H1 (cell line): ENCODE results near the gene FIG4. TPM values are rescaled to one million over a fixed set of nuclear protein-coding genes. Genes with fewer than 3 reads are reported as not detected.

ENCODE experiments used
- CHD7 ChIP-seq: fragments of 300-600 bp; sonication (generic); IDR thresholded peaks from 2 replicates; pipeline ENCODE4 v1.7.1; 2012; ENCODE audit warnings: low read length, moderate library complexity, mild to moderate bottlenecking, inconsistent platforms; ENCODE audit not compliant: insufficient replicate concordance
- CTBP2 ChIP-seq: IDR thresholded peaks from 2 replicates; pipeline ENCODE4 v1.7.0; 2011; ENCODE audit warnings: borderline replicate concordance, mild to moderate bottlenecking, moderate library complexity, mixed read lengths, low read length; ENCODE audit not compliant: insufficient read depth, insufficient read length
- EGR1 ChIP-seq: IDR thresholded peaks from 2 replicates; pipeline ENCODE4 v1.6.1; 2011; ENCODE audit warnings: low read depth, low read length, borderline replicate concordance
- HDAC6 ChIP-seq: IDR thresholded peaks from one replicate; pipeline ENCODE4 v1.7.1; 2012; ENCODE audit warnings: low read depth, mild to moderate bottlenecking, inconsistent platforms, low read length, moderate library complexity
- SIRT6 ChIP-seq: IDR thresholded peaks from one replicate; pipeline ENCODE4 v1.7.1; 2012; ENCODE audit warnings: low read length, inconsistent platforms
- TAF1 ChIP-seq: IDR thresholded peaks from 2 replicates; pipeline ENCODE4 v1.6.1; 2011; ENCODE audit warnings: mild to moderate bottlenecking, low read depth, low read length
- polyA plus RNA-seq, 7 experiments: library from polyadenylated mRNA; depleted of rRNA in 3 of 7; stranded (reverse) in 5 of 7; unstranded in 2 of 7; fragments of >200 nt in 5 of 7; fragments of 200-250 nt in 2 of 7; gene quantifications; 1 replicate in 5 of 7; 2 replicates in 1 of 7; 4 replicates in 1 of 7; pipeline versions ENCODE4 v1.2.1 to v1.2.3, GENCODE V29; 2011 to 2013; ENCODE audit warnings: missing spikeins in 2 of 7, mixed read lengths in 2 of 7
- total RNA-seq: library from RNA; stranded (reverse); fragmentation: NEBNext Ultra II Directional; extraction: Animal tissue kit (Norgen Biotek cat#: 25700); gene quantifications from 2 replicates; pipeline ENCODE4 v1.2.1, GENCODE V29; 2021

The FIG4 gene
- total and polyA plus RNA-seq, 2 of the 8 experiments (the other 6 are each of a cell fraction or from before 2014, with no cell fraction given) = 11.8 to 21.9 TPM

- TF ChIP-seq CHD7 (no peak), HDAC6 (no peak), EGR1 (no peak), SIRT6 (no peak), CTBP2 (no peak), TAF1 (no peak)
Measured at GRCh38 chr6:109793792-109794191, 102.7 kb downstream of the FIG4 start (continued).
